HEK293 (cell line): ENCODE data around the gene RPS24.

Experiments used
- PRDM1 ChIP-seq: fragments of 450-650 bp; formaldehyde crosslinking; IDR thresholded peaks from 2 replicates; pipeline ENCODE4; 2016; ENCODE audit warnings: missing biosample characterization, missing genetic modification characterization
- SP2 ChIP-seq: fragments of 450-650 bp; formaldehyde crosslinking; IDR thresholded peaks from 2 replicates; pipeline ENCODE4 v1.5.1; 2016; ENCODE audit warnings: missing biosample characterization, missing genetic modification characterization
- ZNF214 ChIP-seq: fragments of 450-650 bp; formaldehyde crosslinking; IDR thresholded peaks from 2 replicates; pipeline ENCODE4 v1.5.1; 2017; ENCODE audit warnings: missing biosample characterization, mild to moderate bottlenecking, missing genetic modification characterization, borderline replicate concordance
- TF ChIP-seq, protein P1 (sequence below): fragments of 450-650 bp; formaldehyde crosslinking; IDR thresholded peaks from 2 replicates; pipeline ENCODE4 v1.5.1; 2016; ENCODE audit warnings: missing biosample characterization, missing genetic modification characterization

DNA sequence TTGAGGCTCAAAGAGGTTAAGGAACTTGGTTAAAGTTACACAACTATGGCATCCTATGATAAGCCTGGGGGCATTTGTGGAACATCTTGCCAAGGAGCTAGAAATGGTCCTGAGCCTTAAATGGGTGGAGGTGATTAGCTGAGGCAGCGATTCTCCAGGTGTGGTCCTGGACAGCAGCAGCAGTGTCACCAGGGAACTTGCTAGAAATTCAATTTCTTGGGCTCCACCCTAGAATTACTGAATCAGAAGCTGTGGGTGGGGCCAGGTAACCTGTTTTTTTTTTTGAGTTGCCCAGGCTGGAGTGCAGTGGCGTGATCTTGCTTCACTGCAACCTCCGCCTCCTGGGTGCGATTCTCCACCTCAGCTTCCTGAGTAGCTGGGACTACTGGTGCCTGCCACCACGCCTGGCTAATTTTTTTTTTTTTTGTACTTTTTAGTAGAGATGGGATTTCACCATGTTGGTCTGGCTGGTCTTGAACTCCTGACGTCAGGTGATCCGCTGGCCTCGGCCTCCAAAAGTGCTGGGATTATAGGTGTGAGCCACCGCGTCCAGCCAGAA is 13.1 kb downstream of the RPS24 start:
- TF ChIP-seq, protein P1, sequence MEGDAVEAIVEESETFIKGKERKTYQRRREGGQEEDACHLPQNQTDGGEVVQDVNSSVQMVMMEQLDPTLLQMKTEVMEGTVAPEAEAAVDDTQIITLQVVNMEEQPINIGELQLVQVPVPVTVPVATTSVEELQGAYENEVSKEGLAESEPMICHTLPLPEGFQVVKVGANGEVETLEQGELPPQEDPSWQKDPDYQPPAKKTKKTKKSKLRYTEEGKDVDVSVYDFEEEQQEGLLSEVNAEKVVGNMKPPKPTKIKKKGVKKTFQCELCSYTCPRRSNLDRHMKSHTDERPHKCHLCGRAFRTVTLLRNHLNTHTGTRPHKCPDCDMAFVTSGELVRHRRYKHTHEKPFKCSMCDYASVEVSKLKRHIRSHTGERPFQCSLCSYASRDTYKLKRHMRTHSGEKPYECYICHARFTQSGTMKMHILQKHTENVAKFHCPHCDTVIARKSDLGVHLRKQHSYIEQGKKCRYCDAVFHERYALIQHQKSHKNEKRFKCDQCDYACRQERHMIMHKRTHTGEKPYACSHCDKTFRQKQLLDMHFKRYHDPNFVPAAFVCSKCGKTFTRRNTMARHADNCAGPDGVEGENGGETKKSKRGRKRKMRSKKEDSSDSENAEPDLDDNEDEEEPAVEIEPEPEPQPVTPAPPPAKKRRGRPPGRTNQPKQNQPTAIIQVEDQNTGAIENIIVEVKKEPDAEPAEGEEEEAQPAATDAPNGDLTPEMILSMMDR, result no peak
- TF ChIP-seq SP2 (no peak), ZNF214 (tag by site-specific recombination) (no peak), PRDM1 (tag by site-specific recombination) (no peak)
